GM06990 (cell line): ENCODE data around the gene MAT2B.
A peak's percentile ranks its signal among the peaks of the same experiment; 100 is the strongest.

Experiments
- DNase-seq: peaks from one replicate; pipeline ENCODE4 v3.0.0-alpha.2; 2011; ENCODE audit not compliant: insufficient read length; ENCODE audit errors: extremely low read depth
- H3K27me3 ChIP-seq: replicated peaks from 2 replicates; pipeline ENCODE4 v1.6.0; 2011; ENCODE audit warnings: low read length; ENCODE audit not compliant: control insufficient read depth, insufficient read depth
- H3K36me3 ChIP-seq: 2 replicates; pipeline ENCODE4 v1.5.1; 2011; ENCODE audit warnings: low read length; ENCODE audit not compliant: control insufficient read depth, insufficient read depth
- H3K4me3 ChIP-seq: replicated peaks from 2 replicates; pipeline ENCODE4 v1.5.1; 2011; ENCODE audit warnings: low read depth, mild to moderate bottlenecking, control low read depth, low read length
- TF ChIP-seq, protein P1 (sequence below): IDR thresholded peaks from 2 replicates; pipeline ENCODE4 v1.5.1; 2011; ENCODE audit warnings: low read length, control low read depth, mild to moderate bottlenecking, inconsistent platforms; ENCODE audit not compliant: insufficient read depth, poor library complexity, severe bottlenecking

MAT2B gene

DNA sequence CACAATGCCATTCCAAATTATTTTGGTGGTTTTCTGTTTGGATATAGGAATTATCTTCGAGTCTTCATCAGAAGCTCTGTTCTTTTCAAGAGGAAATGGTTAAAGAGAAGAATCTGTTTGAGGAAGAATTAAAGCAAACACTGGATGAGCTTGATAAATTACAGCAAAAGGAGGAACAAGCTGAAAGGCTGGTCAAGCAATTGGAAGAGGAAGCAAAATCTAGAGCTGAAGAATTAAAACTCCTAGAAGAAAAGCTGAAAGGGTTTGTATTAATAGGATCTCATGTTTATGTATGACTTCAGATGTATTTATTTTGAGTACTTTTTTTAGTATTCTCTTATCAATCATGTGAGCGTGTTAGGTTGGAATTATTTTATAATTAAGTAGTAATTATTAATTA, 30.0 kb upstream of the MAT2B start:
- Histone ChIP-seq H3K4me3 (no peak overlapping the region), H3K36me3 (peaks cover 3% of the 10 kb centered on the region), H3K27me3 (no peaks in the 10 kb centered on the region)
- DNase-seq: no peak
- TF ChIP-seq, protein P1, sequence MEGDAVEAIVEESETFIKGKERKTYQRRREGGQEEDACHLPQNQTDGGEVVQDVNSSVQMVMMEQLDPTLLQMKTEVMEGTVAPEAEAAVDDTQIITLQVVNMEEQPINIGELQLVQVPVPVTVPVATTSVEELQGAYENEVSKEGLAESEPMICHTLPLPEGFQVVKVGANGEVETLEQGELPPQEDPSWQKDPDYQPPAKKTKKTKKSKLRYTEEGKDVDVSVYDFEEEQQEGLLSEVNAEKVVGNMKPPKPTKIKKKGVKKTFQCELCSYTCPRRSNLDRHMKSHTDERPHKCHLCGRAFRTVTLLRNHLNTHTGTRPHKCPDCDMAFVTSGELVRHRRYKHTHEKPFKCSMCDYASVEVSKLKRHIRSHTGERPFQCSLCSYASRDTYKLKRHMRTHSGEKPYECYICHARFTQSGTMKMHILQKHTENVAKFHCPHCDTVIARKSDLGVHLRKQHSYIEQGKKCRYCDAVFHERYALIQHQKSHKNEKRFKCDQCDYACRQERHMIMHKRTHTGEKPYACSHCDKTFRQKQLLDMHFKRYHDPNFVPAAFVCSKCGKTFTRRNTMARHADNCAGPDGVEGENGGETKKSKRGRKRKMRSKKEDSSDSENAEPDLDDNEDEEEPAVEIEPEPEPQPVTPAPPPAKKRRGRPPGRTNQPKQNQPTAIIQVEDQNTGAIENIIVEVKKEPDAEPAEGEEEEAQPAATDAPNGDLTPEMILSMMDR: no peak

DNA sequence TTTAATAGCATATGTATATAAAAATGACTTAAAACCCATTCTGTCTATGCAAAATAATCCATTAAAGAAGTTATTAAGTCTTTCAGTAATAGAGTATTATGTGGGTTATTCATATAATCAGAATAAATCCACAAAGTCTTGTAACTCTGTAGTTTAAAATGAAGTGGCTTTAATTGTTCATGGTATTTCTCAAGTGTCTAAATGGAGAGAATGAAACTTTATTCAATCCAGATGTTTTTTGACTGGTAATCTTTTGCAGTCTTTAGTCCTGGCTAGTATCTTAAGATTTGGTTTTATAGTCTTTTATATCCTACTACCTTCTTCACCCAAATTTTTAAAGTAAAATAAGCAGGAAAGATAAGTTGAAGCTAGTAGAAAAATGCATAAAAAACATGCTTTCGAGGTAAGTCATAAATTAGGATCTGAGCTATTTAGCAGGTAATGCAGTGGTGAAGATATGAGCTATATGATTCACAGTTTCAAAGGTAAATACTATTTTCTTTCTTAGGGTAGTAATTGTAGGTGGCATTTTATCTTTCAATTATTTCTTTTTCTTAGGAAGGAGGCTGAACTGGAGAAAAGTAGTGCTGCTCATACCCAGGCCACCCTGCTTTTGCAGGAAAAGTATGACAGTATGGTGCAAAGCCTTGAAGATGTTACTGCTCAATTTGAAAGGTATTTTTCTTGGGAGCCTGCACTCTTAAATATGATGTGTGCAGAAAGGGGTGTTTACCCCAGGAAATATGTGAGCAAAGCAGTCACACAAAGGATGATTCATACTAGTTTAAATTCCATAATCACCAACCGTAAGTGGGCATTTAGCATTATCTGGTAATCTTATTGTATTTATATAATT, 27.1 kb upstream of the MAT2B start:
- no peak for DNase-seq
- Histone ChIP-seq H3K4me3 (no peak overlapping the region), H3K27me3 (no peaks in the 10 kb centered on the region), H3K36me3 (peaks cover 3% of the 10 kb centered on the region)
- TF ChIP-seq, protein P1: no peak

DNA sequence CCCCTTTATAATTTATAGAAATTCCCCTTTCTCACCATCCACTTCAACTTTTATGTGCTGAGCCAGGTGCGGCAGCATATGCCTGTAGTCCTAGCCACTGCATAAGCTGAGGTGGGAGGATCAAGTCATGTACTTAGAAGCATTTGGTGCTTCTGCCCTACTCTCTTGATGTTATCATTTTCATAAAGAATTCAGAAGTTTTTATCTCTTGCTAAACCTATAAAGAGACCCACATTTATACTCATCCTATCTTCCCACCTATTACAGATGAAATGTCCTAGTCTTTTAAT, 26.5 kb upstream of the MAT2B start:
- Histone ChIP-seq H3K36me3 (peaks cover 3% of the 10 kb centered on the region), H3K4me3 (no peak overlapping the region), H3K27me3 (no peaks in the 10 kb centered on the region)
- DNase-seq: no peak
- TF ChIP-seq, protein P1: no peak

DNA sequence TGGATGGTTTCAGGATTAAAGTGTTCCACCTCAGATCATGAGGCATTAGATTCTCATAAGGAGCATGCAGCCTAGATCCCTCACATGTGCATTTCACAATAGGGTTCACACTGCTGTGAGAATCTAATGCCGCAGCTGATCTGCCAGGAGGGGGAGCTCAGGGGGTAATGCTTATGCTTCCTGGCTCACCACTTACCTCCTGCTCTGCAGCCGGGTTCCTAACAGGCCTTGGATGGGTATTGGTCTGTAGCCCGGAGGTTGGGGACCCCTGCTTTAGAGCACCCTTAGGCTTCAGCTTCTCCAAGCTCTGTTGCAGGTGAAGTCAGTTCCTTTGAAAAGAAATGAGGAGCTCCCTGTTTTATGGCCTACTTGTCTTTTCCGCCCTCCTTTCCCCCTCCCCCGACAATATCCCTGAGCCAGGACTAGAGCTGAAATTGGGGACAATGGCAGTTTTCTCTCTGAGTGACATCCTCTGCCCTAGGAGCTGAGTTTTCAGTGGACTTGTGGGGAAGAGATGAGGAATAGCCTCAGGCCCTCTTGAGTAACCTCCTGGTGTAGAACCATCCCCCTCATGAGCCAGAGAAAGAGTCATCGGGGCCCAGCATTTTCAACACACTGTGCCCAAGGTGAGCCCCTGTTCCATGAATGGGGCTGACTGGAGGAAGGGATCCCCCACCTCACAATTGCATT, 16.2 kb upstream of the MAT2B start:
- Histone ChIP-seq H3K4me3 (no peak overlapping the region), H3K27me3 (no peaks in the 10 kb centered on the region), H3K36me3 (peaks cover 1% of the 10 kb centered on the region)
- TF ChIP-seq, protein P1: peak; percentile 35
- no peak for DNase-seq

DNA sequence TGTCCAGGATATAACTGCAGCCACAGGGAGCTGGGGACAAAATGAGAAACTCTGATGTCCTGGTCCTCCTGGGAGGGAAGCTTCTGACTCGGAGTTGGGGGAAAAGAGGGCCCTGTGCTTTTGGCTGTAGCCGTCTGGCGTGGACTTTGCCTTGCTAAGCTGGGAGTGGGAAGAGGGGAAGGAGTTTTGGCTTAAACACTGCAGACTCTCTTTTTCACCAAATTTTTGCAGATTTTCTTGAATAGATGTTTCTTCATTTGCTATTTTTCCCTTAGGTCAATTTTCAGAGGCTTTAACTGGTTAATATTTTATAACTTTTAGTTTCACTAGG, 15.7 kb upstream of the MAT2B start:
- TF ChIP-seq, protein P1: no peak
- Histone ChIP-seq H3K4me3 (no peak overlapping the region), H3K36me3 (peaks cover 1% of the 10 kb centered on the region), H3K27me3 (no peaks in the 10 kb centered on the region)
- no peak for DNase-seq
